OCI-LY1 (cell line): ENCODE data around the gene CLIC1.

ENCODE experiments used
- H2AFZ ChIP-seq: fragments of 200-600 bp; sonication (generic), shearing (Covaris generic); 2 replicates; pipeline ENCODE4 v1.6.0; 2014; ENCODE audit warnings: antibody characterized with exemption, mild to moderate bottlenecking, low read length
- H3F3A ChIP-seq: fragments of 200-600 bp; sonication (generic), shearing (Covaris generic); 2 replicates; pipeline ENCODE4 v1.6.0; 2014; ENCODE audit warnings: mild to moderate bottlenecking, antibody characterized with exemption, low read length, moderate library complexity; ENCODE audit not compliant: insufficient read depth
- H3K27ac ChIP-seq: fragments of 200-600 bp; sonication (generic); 2 replicates; pipeline ENCODE4 v1.5.1; 2014; ENCODE audit warnings: low read length, mixed run types, mild to moderate bottlenecking, low read depth; ENCODE audit not compliant: poor library complexity, severe bottlenecking
- H3K27me3 ChIP-seq: fragments of 200-600 bp; sonication (generic); 2 replicates; pipeline ENCODE4 v1.6.0; 2014; ENCODE audit warnings: antibody characterized with exemption, mild to moderate bottlenecking, low read length, moderate library complexity; ENCODE audit not compliant: insufficient read depth
- H3K36me3 ChIP-seq: fragments of 200-600 bp; sonication (generic); 2 replicates; pipeline ENCODE4 v1.6.1; 2014; ENCODE audit warnings: mild to moderate bottlenecking, antibody characterized with exemption, low read length, moderate library complexity, mixed read lengths; ENCODE audit not compliant: insufficient read depth
- H3K4me1 ChIP-seq: fragments of 200-600 bp; sonication (generic); 2 replicates; pipeline ENCODE4 v1.5.1; 2014; ENCODE audit warnings: mild to moderate bottlenecking, low read length, moderate library complexity; ENCODE audit not compliant: insufficient read depth, severe bottlenecking
- H3K4me2 ChIP-seq: fragments of 200-600 bp; sonication (generic), shearing (Covaris generic); 2 replicates; pipeline ENCODE4 v1.6.1; 2014; ENCODE audit warnings: low read length
- H3K4me3 ChIP-seq: fragments of 200-600 bp; sonication (generic); 2 replicates; pipeline ENCODE4 v1.5.1; 2014; ENCODE audit warnings: low read length, low read depth, mild to moderate bottlenecking, mixed read lengths; ENCODE audit not compliant: poor library complexity, severe bottlenecking
- H3K79me2 ChIP-seq: fragments of 200-600 bp; shearing (Covaris generic); 2 replicates; pipeline ENCODE4 v1.6.1; 2016; ENCODE audit warnings: mixed run types, low read length, mixed read lengths; ENCODE audit not compliant: insufficient read depth
- H3K9ac ChIP-seq: fragments of 200-600 bp; sonication (generic), shearing (Covaris generic); 2 replicates; pipeline ENCODE4 v1.6.1; 2014; ENCODE audit warnings: mild to moderate bottlenecking, low read length, mixed read lengths
- H3K9me2 ChIP-seq: fragments of 200-600 bp; sonication (generic), shearing (Covaris generic); 2 replicates; pipeline ENCODE4 v1.6.1; 2014; ENCODE audit warnings: low read depth, mild to moderate bottlenecking, low read length, mixed read lengths
- H3K9me3 ChIP-seq: fragments of 200-600 bp; shearing (Covaris generic); 2 replicates; pipeline ENCODE4 v1.6.1; 2014; ENCODE audit warnings: low read length, mixed read lengths
- H4K20me1 ChIP-seq: fragments of 200-600 bp; sonication (generic), shearing (Covaris generic); 2 replicates; pipeline ENCODE4 v1.6.0; 2016; ENCODE audit warnings: mild to moderate bottlenecking, low read length; ENCODE audit not compliant: insufficient read depth
- EZH2 ChIP-seq: fragments of 200-600 bp; sonication (generic), shearing (Covaris generic); IDR thresholded peaks from 2 replicates; pipeline ENCODE4 v1.8.0; 2017; ENCODE audit warnings: borderline replicate concordance, mixed run types, mild to moderate bottlenecking, antibody characterized with exemption, low read length, moderate library complexity, mixed read lengths
- TF ChIP-seq, protein P1 (sequence below): fragments of 200-600 bp; sonication (generic), shearing (Covaris generic); IDR thresholded peaks from 2 replicates; pipeline ENCODE4 v1.5.1; 2017; ENCODE audit warnings: mild to moderate bottlenecking, antibody characterized with exemption, low read length, moderate library complexity, mixed read lengths

The CLIC1 gene

DNA sequence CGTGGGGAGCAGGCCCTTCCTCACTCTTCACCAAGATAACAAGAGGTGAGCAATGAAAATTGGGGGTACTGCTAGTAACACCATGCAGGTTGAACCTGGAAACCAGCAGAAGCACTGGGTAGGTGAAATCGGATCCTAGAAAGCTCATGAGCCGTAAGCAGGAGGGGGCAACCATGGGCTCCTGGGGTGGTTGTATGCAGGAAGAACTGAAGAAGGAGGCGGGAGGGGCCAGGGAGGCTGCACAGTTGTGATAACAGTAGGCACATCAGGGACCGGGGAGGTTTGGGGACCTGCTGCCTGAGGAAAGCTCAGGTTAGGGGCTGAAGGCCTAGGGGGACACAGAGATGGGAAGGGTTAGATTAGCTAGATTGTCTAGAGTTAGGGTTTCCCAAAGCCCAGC lies 49.8 kb downstream of the CLIC1 start:
- Histone ChIP-seq H3K9ac (no peak overlapping the region), H3K27ac (no peak overlapping the region), H3F3A (no peaks in the 10 kb centered on the region), H3K4me1 (peaks cover 9% of the 10 kb centered on the region), H3K27me3 (no peaks in the 10 kb centered on the region), H4K20me1 (no peaks in the 10 kb centered on the region), H3K4me2 (no peak overlapping the region), H3K4me3 (no peak overlapping the region), H3K9me2 (no peaks in the 10 kb centered on the region), H3K36me3 (peaks cover 46% of the 10 kb centered on the region), H3K79me2 (no peaks in the 10 kb centered on the region), H3K9me3 (no peaks in the 10 kb centered on the region), H2AFZ (no peak overlapping the region)
- no peak for TF ChIP-seq EZH2
- TF ChIP-seq, protein P1, sequence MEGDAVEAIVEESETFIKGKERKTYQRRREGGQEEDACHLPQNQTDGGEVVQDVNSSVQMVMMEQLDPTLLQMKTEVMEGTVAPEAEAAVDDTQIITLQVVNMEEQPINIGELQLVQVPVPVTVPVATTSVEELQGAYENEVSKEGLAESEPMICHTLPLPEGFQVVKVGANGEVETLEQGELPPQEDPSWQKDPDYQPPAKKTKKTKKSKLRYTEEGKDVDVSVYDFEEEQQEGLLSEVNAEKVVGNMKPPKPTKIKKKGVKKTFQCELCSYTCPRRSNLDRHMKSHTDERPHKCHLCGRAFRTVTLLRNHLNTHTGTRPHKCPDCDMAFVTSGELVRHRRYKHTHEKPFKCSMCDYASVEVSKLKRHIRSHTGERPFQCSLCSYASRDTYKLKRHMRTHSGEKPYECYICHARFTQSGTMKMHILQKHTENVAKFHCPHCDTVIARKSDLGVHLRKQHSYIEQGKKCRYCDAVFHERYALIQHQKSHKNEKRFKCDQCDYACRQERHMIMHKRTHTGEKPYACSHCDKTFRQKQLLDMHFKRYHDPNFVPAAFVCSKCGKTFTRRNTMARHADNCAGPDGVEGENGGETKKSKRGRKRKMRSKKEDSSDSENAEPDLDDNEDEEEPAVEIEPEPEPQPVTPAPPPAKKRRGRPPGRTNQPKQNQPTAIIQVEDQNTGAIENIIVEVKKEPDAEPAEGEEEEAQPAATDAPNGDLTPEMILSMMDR: no peak

DNA sequence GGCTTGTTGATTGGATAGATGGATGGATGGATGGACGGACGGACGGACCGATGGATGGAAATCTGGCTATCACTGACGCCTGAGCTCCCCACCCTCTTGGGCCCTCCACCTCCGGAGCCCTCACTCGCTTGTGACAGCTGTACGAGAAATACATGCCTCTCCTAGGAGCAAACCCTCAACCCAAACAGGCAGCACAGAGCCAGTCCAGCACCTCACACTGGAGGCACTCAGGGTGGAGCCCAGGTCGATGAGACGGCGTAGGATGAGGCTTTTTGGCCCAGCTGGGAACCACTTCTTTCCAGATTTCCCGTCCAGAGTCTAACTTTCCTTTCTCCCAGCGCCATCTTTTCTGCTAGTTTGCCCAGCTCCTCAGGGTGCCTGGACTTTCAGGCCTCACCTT lies 52.7 kb downstream of the CLIC1 start:
- Histone ChIP-seq H3K27ac (no peak overlapping the region), H3K4me2 (no peak overlapping the region), H3K4me3 (no peak overlapping the region), H2AFZ (no peak overlapping the region), H3K36me3 (peaks cover 30% of the 10 kb centered on the region), H3K9ac (no peak overlapping the region), H3K4me1 (peaks cover 12% of the 10 kb centered on the region), H3K27me3 (no peaks in the 10 kb centered on the region), H3F3A (no peaks in the 10 kb centered on the region), H4K20me1 (no peaks in the 10 kb centered on the region), H3K79me2 (no peaks in the 10 kb centered on the region), H3K9me2 (no peaks in the 10 kb centered on the region), H3K9me3 (no peaks in the 10 kb centered on the region)
- TF ChIP-seq, protein P1: no peak
- TF ChIP-seq EZH2: no peak

DNA sequence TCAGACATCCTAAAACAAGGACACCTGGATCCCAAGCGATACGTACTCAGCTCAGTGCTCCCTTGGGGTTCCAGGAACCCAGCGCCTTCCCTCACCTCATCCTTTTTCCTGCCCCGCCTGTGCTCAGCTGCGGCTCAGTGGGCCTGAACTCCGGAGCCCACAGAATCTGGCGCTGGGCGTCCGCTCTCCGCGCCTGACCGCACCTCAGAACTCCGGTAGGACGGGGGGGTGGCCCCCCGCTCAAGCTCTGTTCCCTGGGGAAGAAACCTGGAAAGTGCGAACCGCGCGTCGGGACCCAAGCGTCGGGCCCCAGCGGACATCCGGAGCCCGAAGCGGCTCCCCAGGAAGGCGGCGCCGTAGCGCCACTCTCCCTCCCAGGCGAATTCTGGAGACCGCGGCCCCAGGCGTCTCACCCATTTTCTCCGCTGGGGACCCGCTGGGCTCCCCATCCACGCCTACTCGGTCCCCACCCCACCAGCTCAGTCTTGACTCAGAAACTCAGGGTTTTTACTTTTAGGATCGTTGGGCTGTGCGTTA lies 55.1 kb downstream of the CLIC1 start:
- H3K4me1 ChIP-seq: peaks cover 16% of the 10 kb centered on the region
- H3K36me3 ChIP-seq: peaks cover 6% of the 10 kb centered on the region; the same call in 1 of the 2 replicates
- peak overlapping the region; percentile 30; the same call in 1 of the 2 replicates for H3K9ac ChIP-seq
- H3F3A ChIP-seq: no peaks in the 10 kb centered on the region
- no peaks in the 10 kb centered on the region for H3K27me3 ChIP-seq
- H3K79me2 ChIP-seq: no peaks in the 10 kb centered on the region
- TF ChIP-seq EZH2: no peak
- TF ChIP-seq, protein P1: no peak
- peak overlapping the region; percentile 69 for H3K4me2 ChIP-seq
- peak overlapping the region; percentile 49 for H3K4me3 ChIP-seq
- H4K20me1 ChIP-seq: no peaks in the 10 kb centered on the region
- H2AFZ ChIP-seq: no peak overlapping the region
- no peaks in the 10 kb centered on the region for H3K9me2 ChIP-seq
- H3K9me3 ChIP-seq: no peaks in the 10 kb centered on the region
- H3K27ac ChIP-seq: no peak overlapping the region
